WTC11 (cell line): Measurements from ENCODE around the gene OR2AK2. TPM values are rescaled to one million over a fixed set of nuclear protein-coding genes. Genes with fewer than 3 reads are reported as not detected.

Source experiments
- ATAC-seq: fragments of 200-7000 bp; cut with Tn5 transposase; 2 replicates; pipeline ENCODE4 v1.10.0; 2021; ENCODE audit warnings: mild to moderate bottlenecking, moderate library complexity
- Bru-seq: library from RNA; stranded (reverse); fragments of 400-500 nt; gene quantifications from one replicate; lab custom pipeline; 2021; lab: Mats Ljungman, UMichigan
- CTCF ChIA-PET: fragments of 300-600 bp; sonication (Branson Sonifier 250); formaldehyde crosslinking; loops from one replicate; lab custom pipeline; 2021; ENCODE audit warnings: antibody characterized with exemption; lab: Charles Lee
- POLR2A ChIA-PET: fragments of 350-600 bp; sonication (Branson Sonifier 250); formaldehyde crosslinking; loops from one replicate; lab custom pipeline; 2021; ENCODE audit warnings: antibody characterized with exemption; lab: Charles Lee
- DNase-seq: peaks from one replicate; pipeline ENCODE4 v3.0.0; 2021; ENCODE audit warnings: low spot score
- H3K27ac Mint-ChIP-seq: 2 replicates; pipeline ENCODE4 v1.8.0; 2021; ENCODE audit warnings: mixed read lengths
- H3K27me3 Mint-ChIP-seq: 2 replicates; pipeline ENCODE4 v1.8.0; 2021; ENCODE audit warnings: low read depth, mild to moderate bottlenecking, moderate library complexity, mixed read lengths
- H3K36me3 Mint-ChIP-seq: 2 replicates; pipeline ENCODE4 v1.8.0; 2021; ENCODE audit warnings: mixed read lengths
- H3K4me1 Mint-ChIP-seq: 2 replicates; pipeline ENCODE4 v1.8.0; 2022; ENCODE audit warnings: mixed read lengths
- H3K4me3 Mint-ChIP-seq: 2 replicates; pipeline ENCODE4 v1.8.0; 2021; ENCODE audit warnings: mild to moderate bottlenecking, moderate library complexity, mixed read lengths
- H3K9me3 Mint-ChIP-seq: 2 replicates; pipeline ENCODE4 v1.8.0; 2021; ENCODE audit warnings: mixed read lengths
- CREM ChIP-seq: sonication (generic); formaldehyde crosslinking; IDR thresholded peaks from 2 replicates; pipeline ENCODE4 v1.8.1; 2022; ENCODE audit warnings: mild to moderate bottlenecking, missing genetic modification reagents, moderate library complexity
- ELF4 ChIP-seq: sonication (generic); formaldehyde crosslinking; IDR thresholded peaks from 2 replicates; pipeline ENCODE4 v1.8.1; 2022; ENCODE audit warnings: low read depth, mild to moderate bottlenecking, moderate library complexity, missing genetic modification reagents
- EMX1 ChIP-seq: fragments of 250-450 bp; sonication (Bioruptor Pico); IDR thresholded peaks from 2 replicates; pipeline ENCODE4 v1.8.0; 2021; ENCODE audit warnings: mild to moderate bottlenecking
- ETV6 ChIP-seq: sonication (generic); formaldehyde crosslinking; IDR thresholded peaks from 2 replicates; pipeline ENCODE4 v1.8.1; 2022; ENCODE audit warnings: mild to moderate bottlenecking, missing genetic modification reagents
- FOXJ3 ChIP-seq: sonication (generic); formaldehyde crosslinking; IDR thresholded peaks from 2 replicates; pipeline ENCODE4 v1.9.0; 2021; ENCODE audit warnings: missing genetic modification reagents, mild to moderate bottlenecking, borderline replicate concordance
- FOXP1 ChIP-seq: sonication (generic); formaldehyde crosslinking; IDR thresholded peaks from 2 replicates; pipeline ENCODE4 v1.8.0; 2022; ENCODE audit warnings: missing genetic modification reagents, mild to moderate bottlenecking, moderate library complexity, borderline replicate concordance
- FOXP4 ChIP-seq: sonication (generic); formaldehyde crosslinking; IDR thresholded peaks from 2 replicates; pipeline ENCODE4 v1.8.0; 2022; ENCODE audit warnings: mild to moderate bottlenecking, missing genetic modification reagents
- GTF2I ChIP-seq: fragments of 250-450 bp; sonication (Bioruptor Pico); conservative IDR thresholded peaks from 2 replicates; pipeline ENCODE4 v1.4.0; 2021; ENCODE audit warnings: mild to moderate bottlenecking
- HMGXB4 ChIP-seq: sonication (generic); formaldehyde crosslinking; IDR thresholded peaks from 2 replicates; pipeline ENCODE4 v1.8.1; 2023; ENCODE audit warnings: mild to moderate bottlenecking, moderate library complexity, missing genetic modification reagents
- IRF1 ChIP-seq: sonication (generic); formaldehyde crosslinking; IDR thresholded peaks from 2 replicates; pipeline ENCODE4 v1.8.0; 2023; ENCODE audit warnings: missing genetic modification reagents
- IRF2 ChIP-seq: sonication (generic); formaldehyde crosslinking; IDR thresholded peaks from 2 replicates; pipeline ENCODE4 v1.8.0; 2022; ENCODE audit warnings: low read depth, missing genetic modification reagents, borderline replicate concordance
- JAZF1 ChIP-seq: fragments of 250-450 bp; sonication (Bioruptor Pico); IDR thresholded peaks from 2 replicates; pipeline ENCODE4 v1.9.0; 2021; ENCODE audit warnings: moderate library complexity, mild to moderate bottlenecking, inconsistent platforms
- KAT7 ChIP-seq: sonication (generic); formaldehyde crosslinking; IDR thresholded peaks from 2 replicates; pipeline ENCODE4 v1.8.1; 2023; ENCODE audit warnings: missing genetic modification reagents, mild to moderate bottlenecking, borderline replicate concordance
- NFYB ChIP-seq: sonication (generic); formaldehyde crosslinking; conservative IDR thresholded peaks from 2 replicates; pipeline ENCODE4 v1.8.0; 2022; ENCODE audit warnings: low read depth, missing genetic modification reagents
- NR1H2 ChIP-seq: sonication (generic); formaldehyde crosslinking; IDR thresholded peaks from 2 replicates; pipeline ENCODE4 v1.9.0; 2021; ENCODE audit warnings: mild to moderate bottlenecking, moderate library complexity, missing genetic modification reagents
- NR2C2 ChIP-seq: sonication (generic); formaldehyde crosslinking; IDR thresholded peaks from 2 replicates; pipeline ENCODE4 v1.8.0; 2022; ENCODE audit warnings: mild to moderate bottlenecking, missing genetic modification reagents
- OVOL2 ChIP-seq: fragments of 250-450 bp; sonication (Bioruptor Pico); IDR thresholded peaks from 2 replicates; pipeline ENCODE4 v1.9.0; 2021; ENCODE audit warnings: mild to moderate bottlenecking, borderline replicate concordance
- PRRX2 ChIP-seq: fragments of 250-450 bp; sonication (Bioruptor Pico); IDR thresholded peaks from 2 replicates; pipeline ENCODE4 v1.8.0; 2021; ENCODE audit warnings: mild to moderate bottlenecking
- RORB ChIP-seq: fragments of 250-450 bp; sonication (Bioruptor Pico); IDR thresholded peaks from 2 replicates; pipeline ENCODE4 v1.9.0; 2021; ENCODE audit warnings: mild to moderate bottlenecking
- SOX15 ChIP-seq: fragments of 250-450 bp; sonication (Bioruptor Pico); IDR thresholded peaks from 2 replicates; pipeline ENCODE4 v1.9.0; 2021; ENCODE audit warnings: mild to moderate bottlenecking
- ZBTB21 ChIP-seq: sonication (generic); formaldehyde crosslinking; IDR thresholded peaks from 2 replicates; pipeline ENCODE4 v1.8.1; 2023; ENCODE audit warnings: mild to moderate bottlenecking, missing genetic modification reagents, borderline replicate concordance
- ZNF121 ChIP-seq: sonication (generic); formaldehyde crosslinking; IDR thresholded peaks from 2 replicates; pipeline ENCODE4 v1.8.0; 2023; ENCODE audit warnings: missing genetic modification reagents
- ZNF317 ChIP-seq: sonication (generic); formaldehyde crosslinking; IDR thresholded peaks from 2 replicates; pipeline ENCODE4 v1.8.1; 2023; ENCODE audit warnings: low read depth, mild to moderate bottlenecking, moderate library complexity, missing genetic modification reagents, borderline replicate concordance
- ZNF396 ChIP-seq: fragments of 250-450 bp; sonication (Bioruptor Pico); IDR thresholded peaks from 2 replicates; pipeline ENCODE4 v1.8.0; 2021; ENCODE audit warnings: mild to moderate bottlenecking, moderate library complexity, borderline replicate concordance
- ZNF423 ChIP-seq: fragments of 250-450 bp; sonication (Bioruptor Pico); IDR thresholded peaks from 2 replicates; pipeline ENCODE4 v2.1.2; 2022; ENCODE audit warnings: mild to moderate bottlenecking, moderate library complexity
- ZNF671 ChIP-seq: fragments of 250-450 bp; sonication (Bioruptor Pico); IDR thresholded peaks from 2 replicates; pipeline ENCODE4 v1.8.0; 2021; ENCODE audit warnings: mild to moderate bottlenecking
- long read RNA-seq, 3 experiments: library from RNA in 1 of 3; library from capped mRNA in 1 of 3; library from polyadenylated mRNA in 1 of 3; unstranded in 2 of 3; stranded (forward) in 1 of 3; transcript quantifications; one replicate each; pipeline ENCODE4 v2.0.0, GENCODE V29; 2021
- total RNA-seq: library from RNA; stranded (reverse); gene quantifications from 3 replicates; pipeline ENCODE4 v1.2.3, GENCODE V29; 2021
- TF ChIP-seq, protein P1 (sequence below): fragments of 250-450 bp; sonication (Bioruptor Pico); conservative IDR thresholded peaks from 2 replicates; pipeline ENCODE4 v1.9.0; 2021; ENCODE audit warnings: mild to moderate bottlenecking
- TF ChIP-seq, protein P2 (sequence below): fragments of 250-450 bp; sonication (Bioruptor Pico); IDR thresholded peaks from 2 replicates; pipeline ENCODE4 v1.9.0; 2021; ENCODE audit warnings: mild to moderate bottlenecking
- TF ChIP-seq, protein P3 (sequence below): fragments of 250-450 bp; sonication (Bioruptor Pico); IDR thresholded peaks from 2 replicates; pipeline ENCODE4 v1.9.0; 2021; ENCODE audit warnings: moderate library complexity, mild to moderate bottlenecking, inconsistent platforms, borderline replicate concordance

Gene OR2AK2
- total RNA-seq (not detected in 3 replicates), Bru-seq, nascent RNA (percentile 19 among the genes with signal in this experiment)
- long read RNA-seq, experiment 1, result 0 reads
- long read RNA-seq, experiment 2, result 0 reads
- long read RNA-seq, experiment 3, result 0 reads

DNA sequence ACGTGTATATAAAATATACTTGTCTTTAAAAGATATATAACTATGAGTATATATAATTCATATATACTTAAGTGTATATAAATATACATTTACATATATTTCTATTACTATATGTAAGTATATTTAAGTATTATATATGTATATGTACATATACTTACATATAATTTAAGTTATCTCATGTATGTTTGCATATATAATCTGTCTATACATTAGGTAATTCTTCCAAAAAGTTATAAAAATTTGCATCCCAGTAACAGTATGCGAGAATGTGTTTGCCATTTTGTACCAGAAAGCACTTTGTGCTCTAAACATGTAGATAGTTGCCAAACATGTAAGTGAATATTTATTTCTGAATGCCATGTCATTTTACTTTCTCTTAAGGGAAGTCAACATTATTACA lies at the start of gene OR2AK2:
Gene OR2AK2 (plus strand): TSS at position 301 of the 400 bp plus-strand sequence. CDS start 144 bp downstream, outside the sequence.
- CTCF ChIA-PET, result no interaction called here
- no peak for DNase-seq
- no peaks in the 10 kb centered on the region; the same call in 1 of the 2 replicates for H3K27me3 Mint-ChIP-seq
- TF ChIP-seq, protein P1, sequence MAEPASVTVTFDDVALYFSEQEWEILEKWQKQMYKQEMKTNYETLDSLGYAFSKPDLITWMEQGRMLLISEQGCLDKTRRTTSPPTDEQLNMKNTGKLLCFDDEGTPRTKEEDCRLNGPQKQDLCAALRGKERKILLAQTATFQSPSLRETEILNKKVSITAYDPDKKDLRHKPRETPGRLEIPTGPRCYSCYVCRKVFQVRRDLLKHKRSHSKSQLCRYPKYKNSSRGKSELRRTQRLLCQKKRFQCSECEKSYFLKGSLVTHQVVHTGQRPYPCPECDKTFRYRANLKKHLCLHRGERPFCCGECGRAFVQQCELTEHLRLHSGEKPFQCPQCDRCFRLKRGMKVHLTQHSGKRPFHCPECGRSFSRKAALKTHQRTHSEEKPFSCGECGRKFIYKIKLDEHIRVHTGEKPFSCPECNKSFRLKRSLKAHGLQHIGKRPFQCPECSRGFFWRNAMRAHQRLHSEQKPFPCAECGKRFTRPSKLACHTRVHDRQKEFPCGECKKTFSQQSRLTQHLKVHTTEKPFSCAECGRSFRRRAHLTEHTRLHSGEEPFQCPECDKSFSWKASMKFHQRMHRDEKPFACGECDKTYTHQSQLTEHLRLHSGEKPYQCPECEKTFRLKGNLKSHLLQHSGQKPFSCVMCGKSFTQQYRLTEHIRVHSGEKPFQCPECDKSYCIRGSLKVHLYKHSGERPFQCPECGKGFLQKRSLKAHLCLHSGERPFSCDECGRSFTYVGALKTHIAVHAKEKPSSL (CRISPR knock-in tag), result no peak
- TF ChIP-seq ZNF396 (CRISPR knock-in tag) (no peak), JAZF1 (CRISPR knock-in tag) (no peak), IRF2 (CRISPR knock-in tag) (no peak), GTF2I (CRISPR knock-in tag) (no peak), ZNF423 (CRISPR knock-in tag) (no peak), KAT7 (CRISPR knock-in tag) (no peak), ZNF121 (no peak), IRF1 (CRISPR knock-in tag) (no peak), NR1H2 (CRISPR knock-in tag) (no peak), ZBTB21 (CRISPR knock-in tag) (no peak), RORB (CRISPR knock-in tag) (no peak), FOXJ3 (CRISPR knock-in tag) (no peak), ETV6 (no peak), EMX1 (no peak), FOXP4 (CRISPR knock-in tag) (no peak), CREM (CRISPR knock-in tag) (no peak)
- TF ChIP-seq, protein P2, sequence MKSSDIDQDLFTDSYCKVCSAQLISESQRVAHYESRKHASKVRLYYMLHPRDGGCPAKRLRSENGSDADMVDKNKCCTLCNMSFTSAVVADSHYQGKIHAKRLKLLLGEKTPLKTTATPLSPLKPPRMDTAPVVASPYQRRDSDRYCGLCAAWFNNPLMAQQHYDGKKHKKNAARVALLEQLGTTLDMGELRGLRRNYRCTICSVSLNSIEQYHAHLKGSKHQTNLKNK (CRISPR knock-in tag), result no peak
- TF ChIP-seq, protein P3, sequence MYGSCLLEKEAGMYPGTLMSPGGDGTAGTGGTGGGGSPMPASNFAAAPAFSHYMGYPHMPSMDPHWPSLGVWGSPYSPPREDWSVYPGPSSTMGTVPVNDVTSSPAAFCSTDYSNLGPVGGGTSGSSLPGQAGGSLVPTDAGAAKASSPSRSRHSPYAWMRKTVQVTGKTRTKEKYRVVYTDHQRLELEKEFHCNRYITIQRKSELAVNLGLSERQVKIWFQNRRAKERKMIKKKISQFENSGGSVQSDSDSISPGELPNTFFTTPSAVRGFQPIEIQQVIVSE (CRISPR knock-in tag), result no peak
- TF ChIP-seq, all 79 proteins: peak for 0
- Mint-ChIP-seq H3K9me3 (peaks cover 71% of the 10 kb centered on the region), H3K36me3 (peaks cover 48% of the 10 kb centered on the region), H3K4me3 (no peak within 1 kb of the TSS), H3K4me1 (no peaks in the 10 kb centered on the region), H3K27ac (no peak within 1 kb of the TSS)
- POLR2A ChIA-PET, result no interaction called here
- ATAC-seq, result no peak

GRCh38 chr1:247919952-247920351 lies 45.1 kb upstream of the OR2AK2 start, which contains the start of gene OR2T8:
Gene OR2T8, plus strand, starts transcription at chr1:247920252. Its CDS starts 766 bp downstream, at chr1:247921018.
- Mint-ChIP-seq H3K36me3 (peaks cover 14% of the 10 kb centered on the region; the same call in 1 of the 2 replicates), H3K27ac (no peak within 1 kb of the TSS), H3K9me3 (peaks cover 44% of the 10 kb centered on the region), H3K27me3 (peaks cover 3% of the 10 kb centered on the region), H3K4me3 (no peak within 1 kb of the TSS), H3K4me1 (0 out of 2 replicates have a peak, but pooled peaks cover 3% of the 10 kb centered on the region)
- ATAC-seq (no peak), DNase-seq (no peak)
- ChIA-PET CTCF (no interaction called here), POLR2A (no interaction called here)
- TF ChIP-seq NR2C2 (CRISPR knock-in tag) (no peak), FOXP1 (CRISPR knock-in tag) (no peak), HMGXB4 (CRISPR knock-in tag) (no peak), ZNF317 (CRISPR knock-in tag) (no peak), ELF4 (CRISPR knock-in tag) (no peak), OVOL2 (CRISPR knock-in tag) (no peak), ZNF423 (CRISPR knock-in tag) (no peak), CREM (CRISPR knock-in tag) (no peak), SOX15 (CRISPR knock-in tag) (no peak), KAT7 (CRISPR knock-in tag) (no peak), ZNF671 (CRISPR knock-in tag) (no peak), NFYB (CRISPR knock-in tag) (no peak), ZNF121 (no peak), PRRX2 (no peak)
- TF ChIP-seq, protein P3 (CRISPR knock-in tag), result no peak
